B cell (primary cell): ENCODE measurements around the gene HOTAIR.

ENCODE experiments used
- CTCF ChIP-seq: fragments of 200-600 bp; IDR thresholded peaks from one replicate; pipeline ENCODE4 v1.8.0; 2022; ENCODE audit warnings: antibody characterized with exemption, mild to moderate bottlenecking
- EZH2 ChIP-seq: IDR thresholded peaks from 2 replicates; pipeline ENCODE4 v1.6.1; 2012; ENCODE audit warnings: borderline replicate concordance, low read depth, mild to moderate bottlenecking, moderate library complexity, low read length; ENCODE audit not compliant: insufficient read depth, poor library complexity, severe bottlenecking

DNA sequence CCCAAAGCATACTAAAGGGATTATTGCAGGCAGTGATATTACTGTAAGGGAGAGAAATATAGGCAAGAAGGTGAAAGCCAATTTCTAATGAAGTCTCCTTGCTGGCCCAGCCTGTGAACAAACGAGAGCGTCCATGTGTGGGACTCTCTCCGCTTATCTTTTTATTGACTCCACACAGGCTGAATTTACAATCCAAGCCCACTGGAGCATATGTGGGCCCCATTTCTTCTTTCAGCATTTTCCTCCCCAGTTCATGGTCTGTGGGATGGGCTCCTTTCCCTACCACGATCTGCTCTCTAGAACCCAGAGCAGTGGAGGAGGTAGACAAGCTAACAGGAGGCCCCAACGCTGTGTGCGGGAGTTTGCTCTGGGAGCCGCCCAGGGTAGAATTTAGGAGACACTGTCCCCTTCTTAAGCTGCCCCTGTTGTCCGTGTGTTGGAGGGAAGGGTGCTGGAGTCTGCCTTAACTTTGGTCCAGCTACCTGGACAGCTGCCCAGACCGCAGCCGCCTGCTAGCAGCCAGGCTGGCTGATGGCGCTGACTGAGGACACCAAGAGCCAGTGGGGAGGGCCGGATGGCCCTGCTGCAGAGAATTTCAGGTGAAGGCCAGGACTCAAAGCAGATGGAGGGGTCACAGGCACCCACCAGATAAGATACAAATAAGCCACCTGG is 5.0 kb downstream of the HOTAIR start:
- TF ChIP-seq CTCF (no peak), EZH2 (no peak)
